Lower lobe of right lung (tissue), 2 donors: ENCODE results near the gene UBASH3B. TPM values are rescaled to one million over a fixed set of nuclear protein-coding genes. Genes with fewer than 3 reads are reported as not detected.
"Not testable (repeated sequence)": the region's sequence is repeated elsewhere in the genome, so short reads cannot be mapped to it uniquely, and the experiment has no call there.

Experiments used
- ATAC-seq, 2 donors: fragments of 200-7000 bp; cut with Tn5 transposase; one replicate each; pipeline ENCODE4 v1.9.1; 2020 to 2022; ENCODE audit warnings: mild to moderate bottlenecking in 2 of 2, moderate library complexity in 2 of 2
- DNase-seq: peaks from one replicate; pipeline ENCODE4 v3.0.0-alpha.2; 2020
- H3K27ac ChIP-seq: fragments of 200-600 bp; one replicate; pipeline ENCODE4 v1.8.0; 2022
- H3K27me3 ChIP-seq: fragments of 200-600 bp; one replicate; pipeline ENCODE4 v1.8.0; 2022; ENCODE audit warnings: low read depth
- H3K36me3 ChIP-seq: fragments of 200-600 bp; one replicate; pipeline ENCODE4 v1.8.0; 2022; ENCODE audit warnings: mild to moderate bottlenecking
- H3K4me1 ChIP-seq: fragments of 200-600 bp; one replicate; pipeline ENCODE4 v1.8.0; 2022
- H3K4me3 ChIP-seq: fragments of 200-600 bp; one replicate; pipeline ENCODE4 v1.8.0; 2022; ENCODE audit warnings: mild to moderate bottlenecking
- H3K9me3 ChIP-seq: fragments of 200-600 bp; one replicate; pipeline ENCODE4 v1.8.0; 2022
- intact Hi-C: fragments of 100-400 bp; cut with DNase I; formaldehyde crosslinking; loops from one replicate; pipeline ENCODE4 v1.11.0; 2022
- long read RNA-seq: library from polyadenylated mRNA; unstranded; transcript quantifications from one replicate; pipeline ENCODE4 v2.0.0, GENCODE V29; 2021
- total RNA-seq: library from RNA; stranded (reverse); fragmentation: NEBNext Ultra II Directional; extraction: Animal tissue kit (Norgen Biotek cat#: 25700); gene quantifications from one replicate; pipeline ENCODE4 v1.2.1, GENCODE V29; 2021
- TF ChIP-seq, protein P1 (sequence below): fragments of 200-600 bp; IDR thresholded peaks from one replicate; pipeline ENCODE4 v1.8.0; 2022; ENCODE audit warnings: antibody characterized with exemption, mild to moderate bottlenecking
- donor health status: DM: no; HTN: yes; CAD: no; lungs with severe emphysema.

Gene UBASH3B, protein sequence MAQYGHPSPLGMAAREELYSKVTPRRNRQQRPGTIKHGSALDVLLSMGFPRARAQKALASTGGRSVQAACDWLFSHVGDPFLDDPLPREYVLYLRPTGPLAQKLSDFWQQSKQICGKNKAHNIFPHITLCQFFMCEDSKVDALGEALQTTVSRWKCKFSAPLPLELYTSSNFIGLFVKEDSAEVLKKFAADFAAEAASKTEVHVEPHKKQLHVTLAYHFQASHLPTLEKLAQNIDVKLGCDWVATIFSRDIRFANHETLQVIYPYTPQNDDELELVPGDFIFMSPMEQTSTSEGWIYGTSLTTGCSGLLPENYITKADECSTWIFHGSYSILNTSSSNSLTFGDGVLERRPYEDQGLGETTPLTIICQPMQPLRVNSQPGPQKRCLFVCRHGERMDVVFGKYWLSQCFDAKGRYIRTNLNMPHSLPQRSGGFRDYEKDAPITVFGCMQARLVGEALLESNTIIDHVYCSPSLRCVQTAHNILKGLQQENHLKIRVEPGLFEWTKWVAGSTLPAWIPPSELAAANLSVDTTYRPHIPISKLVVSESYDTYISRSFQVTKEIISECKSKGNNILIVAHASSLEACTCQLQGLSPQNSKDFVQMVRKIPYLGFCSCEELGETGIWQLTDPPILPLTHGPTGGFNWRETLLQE
- 64.7 TPM for total RNA-seq
- long read RNA-seq, full-length matches to known transcripts = 11 of 83 reads
- long read RNA-seq, partial matches to known transcripts = 59 of 83 reads
- long read RNA-seq, other reads (novel, unspliced or antisense) = 13 of 83 reads

DNA sequence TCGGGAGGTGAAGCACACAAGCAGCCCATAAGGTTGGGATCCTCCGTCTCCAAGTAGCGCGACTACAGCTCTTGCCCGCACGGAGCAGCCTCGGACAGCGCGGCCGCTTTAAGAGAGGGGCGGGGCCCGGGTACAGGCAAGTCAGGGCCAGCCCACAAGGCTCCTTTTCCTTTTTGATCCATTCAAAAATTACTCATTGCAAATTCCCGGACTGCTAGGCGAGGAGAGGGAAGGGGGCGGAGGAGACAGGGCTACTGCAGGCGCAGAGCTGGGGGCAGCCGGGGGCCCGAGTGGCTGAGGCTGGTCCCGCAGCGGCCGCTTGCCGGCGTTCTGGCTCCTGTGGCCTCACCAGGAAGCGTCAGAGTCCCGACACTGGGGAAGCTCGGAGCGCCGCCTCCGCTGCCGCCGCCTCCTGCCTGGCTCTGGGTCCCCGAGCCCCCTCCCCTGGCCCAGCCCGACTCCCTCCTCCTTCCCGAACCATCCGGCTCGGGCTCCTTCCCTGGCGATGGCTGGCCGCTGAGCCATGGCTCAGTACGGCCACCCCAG is at the start of gene UBASH3B:
Gene UBASH3B (plus strand): TSS at position 196 of the 546 bp plus-strand sequence. CDS start 328 bp downstream, at position 524.
- Histone ChIP-seq H3K4me1 (peaks cover 51% of the 10 kb centered on the region), H3K4me3 (peak within 1 kb of the TSS; percentile 94), H3K27ac (peak within 1 kb of the TSS; percentile 87), H3K36me3 (no peaks in the 10 kb centered on the region), H3K9me3 (no peaks in the 10 kb centered on the region), H3K27me3 (no peaks in the 10 kb centered on the region)
- intact Hi-C loops = no loop called here
- peak; percentile 91 to 92 for ATAC-seq
- TF ChIP-seq, protein P1, sequence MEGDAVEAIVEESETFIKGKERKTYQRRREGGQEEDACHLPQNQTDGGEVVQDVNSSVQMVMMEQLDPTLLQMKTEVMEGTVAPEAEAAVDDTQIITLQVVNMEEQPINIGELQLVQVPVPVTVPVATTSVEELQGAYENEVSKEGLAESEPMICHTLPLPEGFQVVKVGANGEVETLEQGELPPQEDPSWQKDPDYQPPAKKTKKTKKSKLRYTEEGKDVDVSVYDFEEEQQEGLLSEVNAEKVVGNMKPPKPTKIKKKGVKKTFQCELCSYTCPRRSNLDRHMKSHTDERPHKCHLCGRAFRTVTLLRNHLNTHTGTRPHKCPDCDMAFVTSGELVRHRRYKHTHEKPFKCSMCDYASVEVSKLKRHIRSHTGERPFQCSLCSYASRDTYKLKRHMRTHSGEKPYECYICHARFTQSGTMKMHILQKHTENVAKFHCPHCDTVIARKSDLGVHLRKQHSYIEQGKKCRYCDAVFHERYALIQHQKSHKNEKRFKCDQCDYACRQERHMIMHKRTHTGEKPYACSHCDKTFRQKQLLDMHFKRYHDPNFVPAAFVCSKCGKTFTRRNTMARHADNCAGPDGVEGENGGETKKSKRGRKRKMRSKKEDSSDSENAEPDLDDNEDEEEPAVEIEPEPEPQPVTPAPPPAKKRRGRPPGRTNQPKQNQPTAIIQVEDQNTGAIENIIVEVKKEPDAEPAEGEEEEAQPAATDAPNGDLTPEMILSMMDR = peak; percentile 22
- DNase-seq = peak; percentile 88

DNA sequence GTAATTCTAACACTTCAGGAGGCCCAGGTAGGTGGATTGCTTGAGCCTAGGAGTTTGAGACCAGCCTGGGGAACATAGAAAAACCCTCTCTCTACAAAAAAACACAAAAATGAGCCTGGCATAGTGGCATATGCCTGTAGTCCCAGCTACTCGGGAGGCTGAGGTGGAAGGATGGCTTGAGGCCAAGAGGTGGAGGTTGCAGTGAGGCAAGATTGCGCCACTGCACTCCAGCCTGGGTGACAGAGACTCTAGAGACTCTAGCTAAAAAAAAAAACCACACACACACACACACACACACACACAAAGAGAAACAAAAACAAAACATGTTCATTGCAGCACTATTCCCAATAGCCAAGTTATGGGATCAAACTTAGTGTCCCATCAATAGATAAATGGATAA is 48.4 kb upstream of the UBASH3B start:
- H3K4me1 ChIP-seq, H3K27me3 ChIP-seq, H3K9me3 ChIP-seq, intact Hi-C loops, H3K36me3 ChIP-seq, ATAC-seq, H3K4me3 ChIP-seq, H3K27ac ChIP-seq: not testable (repeated sequence)
- peak; percentile 55 for DNase-seq

DNA sequence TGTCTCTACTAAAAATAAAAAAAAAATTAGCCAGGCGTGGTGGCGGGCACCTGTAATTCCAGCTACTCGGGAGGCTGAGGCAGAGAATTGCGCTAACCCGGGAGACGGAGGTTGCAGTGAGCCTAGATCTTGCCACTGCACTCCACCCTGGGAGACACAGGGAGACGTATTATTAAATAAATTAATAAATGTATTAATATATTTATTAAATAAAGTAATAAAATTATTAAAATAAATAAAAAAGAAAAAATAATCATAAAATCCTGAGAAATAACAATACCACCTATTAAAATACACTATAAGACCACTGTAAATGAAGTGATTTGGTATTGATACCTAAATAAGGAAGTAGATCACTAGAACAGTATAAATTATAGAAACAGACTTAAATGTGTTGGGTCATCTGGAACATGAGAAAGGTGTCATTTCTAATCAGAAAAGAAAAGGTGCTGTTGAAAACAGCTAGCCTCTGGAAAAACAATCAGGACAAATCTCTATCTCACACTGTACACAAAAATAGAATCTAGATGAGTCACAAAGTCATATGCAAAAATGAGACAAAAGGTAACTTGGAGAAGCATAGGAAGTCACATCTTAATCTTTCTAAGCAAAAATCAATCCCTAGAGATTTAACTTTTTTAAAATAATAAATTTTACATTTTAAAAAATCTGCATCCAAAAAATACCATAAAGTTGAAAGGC is 43.2 kb upstream of the UBASH3B start:
- intact Hi-C loops = no loop called here
- Histone ChIP-seq H3K27ac (no peak overlapping the region), H3K27me3 (no peaks in the 10 kb centered on the region), H3K4me1 (no peaks in the 10 kb centered on the region), H3K36me3 (no peaks in the 10 kb centered on the region), H3K9me3 (no peaks in the 10 kb centered on the region), H3K4me3 (no peak overlapping the region)
- TF ChIP-seq, protein P1 = no peak
- DNase-seq = no peak
- ATAC-seq = no peak

DNA sequence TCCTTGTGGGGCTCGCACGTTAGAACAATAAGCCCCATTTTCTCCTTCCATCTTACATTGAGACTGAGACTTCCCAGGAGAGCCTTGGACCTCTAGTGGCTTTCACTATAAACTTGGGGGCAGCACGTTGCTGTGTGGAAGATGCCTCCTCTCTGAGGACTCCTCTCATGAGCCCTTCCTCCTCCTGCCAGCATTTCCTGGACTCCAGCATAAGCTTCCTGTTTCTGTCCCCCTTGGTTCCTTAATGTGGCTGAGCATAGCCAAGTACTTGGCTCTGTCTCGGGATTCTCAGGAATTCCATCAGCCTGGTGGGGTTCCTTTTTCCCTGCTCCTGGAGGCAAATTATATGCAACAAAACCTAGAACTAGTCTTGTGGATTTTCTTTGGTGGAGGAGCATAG is 38.8 kb upstream of the UBASH3B start:
- H3K9me3 ChIP-seq = peaks cover 4% of the 10 kb centered on the region
- ATAC-seq = no peak

DNA sequence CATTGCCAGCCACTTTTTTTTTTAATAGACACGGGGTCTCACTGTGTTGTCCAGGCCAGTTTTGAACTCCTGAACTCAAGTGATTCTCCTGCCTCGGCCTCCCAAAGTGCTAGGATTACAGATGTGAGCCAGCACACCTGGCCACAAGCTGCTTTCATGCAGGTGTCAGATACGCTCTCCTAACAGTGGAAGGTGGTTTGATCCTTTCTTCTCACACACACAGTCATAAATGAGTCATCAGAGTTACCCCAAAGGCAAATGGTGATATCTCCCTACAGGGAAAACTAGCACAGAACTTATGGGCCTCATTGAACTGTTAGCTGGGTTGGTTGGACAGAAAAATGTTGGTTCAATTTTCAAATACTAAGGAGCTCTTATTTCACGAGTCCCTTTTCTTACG is 38.2 kb upstream of the UBASH3B start:
- peaks cover 4% of the 10 kb centered on the region for H3K9me3 ChIP-seq
- H3K27me3 ChIP-seq = no peaks in the 10 kb centered on the region
- no peaks in the 10 kb centered on the region for H3K4me1 ChIP-seq
- intact Hi-C loops = no loop called here
- TF ChIP-seq, protein P1 = no peak
- DNase-seq (no peak), ATAC-seq (no peak)
- H3K36me3 ChIP-seq = no peaks in the 10 kb centered on the region
- H3K4me3 ChIP-seq = no peak overlapping the region
- H3K27ac ChIP-seq = no peak overlapping the region

More for the DNA sequence above, 38.8 kb upstream of the UBASH3B start:
- H3K4me1 ChIP-seq = no peaks in the 10 kb centered on the region
- H3K4me3 ChIP-seq = no peak overlapping the region
- intact Hi-C loops = no loop called here
- DNase-seq = no peak
- H3K27me3 ChIP-seq = no peaks in the 10 kb centered on the region
- no peaks in the 10 kb centered on the region for H3K36me3 ChIP-seq
- no peak overlapping the region for H3K27ac ChIP-seq
- TF ChIP-seq, protein P1 = no peak
